GM12875 (cell line): ENCODE measurements around the gene NTN4.
"Not testable (repeated sequence)": the region's sequence is repeated elsewhere in the genome, so short reads cannot be mapped to it uniquely, and the experiment has no call there.

ENCODE experiments used
- H3K4me3 ChIP-seq: one replicate; pipeline ENCODE4 v1.5.1; 2011; ENCODE audit warnings: low read depth, low read length, control low read depth
- TF ChIP-seq, protein P1 (sequence below): IDR thresholded peaks from 2 replicates; pipeline ENCODE4 v1.5.1; 2011; ENCODE audit warnings: low read depth, mild to moderate bottlenecking, control low read depth, inconsistent platforms, low read length, moderate library complexity, borderline replicate concordance; ENCODE audit not compliant: insufficient read depth

The NTN4 gene

DNA sequence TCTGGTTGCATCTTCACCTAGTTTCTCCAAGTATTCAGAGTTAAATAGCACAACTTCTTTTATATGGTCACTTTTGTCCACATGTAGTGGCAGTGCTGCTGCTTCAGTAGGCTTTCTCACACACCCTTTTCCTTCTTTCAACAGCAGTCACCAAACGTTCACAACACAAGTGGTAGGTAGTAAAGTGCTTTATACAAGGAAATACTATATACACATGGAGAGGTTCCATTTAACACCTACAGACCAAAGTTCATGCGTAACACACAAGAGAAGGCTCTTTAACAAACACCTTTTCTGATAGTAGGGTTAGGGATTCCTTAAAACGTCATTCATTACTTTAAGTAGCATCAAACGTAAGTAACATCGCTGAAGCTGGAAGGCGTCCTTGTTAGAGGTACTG, 132.2 kb downstream of the NTN4 start:
- TF ChIP-seq, protein P1, sequence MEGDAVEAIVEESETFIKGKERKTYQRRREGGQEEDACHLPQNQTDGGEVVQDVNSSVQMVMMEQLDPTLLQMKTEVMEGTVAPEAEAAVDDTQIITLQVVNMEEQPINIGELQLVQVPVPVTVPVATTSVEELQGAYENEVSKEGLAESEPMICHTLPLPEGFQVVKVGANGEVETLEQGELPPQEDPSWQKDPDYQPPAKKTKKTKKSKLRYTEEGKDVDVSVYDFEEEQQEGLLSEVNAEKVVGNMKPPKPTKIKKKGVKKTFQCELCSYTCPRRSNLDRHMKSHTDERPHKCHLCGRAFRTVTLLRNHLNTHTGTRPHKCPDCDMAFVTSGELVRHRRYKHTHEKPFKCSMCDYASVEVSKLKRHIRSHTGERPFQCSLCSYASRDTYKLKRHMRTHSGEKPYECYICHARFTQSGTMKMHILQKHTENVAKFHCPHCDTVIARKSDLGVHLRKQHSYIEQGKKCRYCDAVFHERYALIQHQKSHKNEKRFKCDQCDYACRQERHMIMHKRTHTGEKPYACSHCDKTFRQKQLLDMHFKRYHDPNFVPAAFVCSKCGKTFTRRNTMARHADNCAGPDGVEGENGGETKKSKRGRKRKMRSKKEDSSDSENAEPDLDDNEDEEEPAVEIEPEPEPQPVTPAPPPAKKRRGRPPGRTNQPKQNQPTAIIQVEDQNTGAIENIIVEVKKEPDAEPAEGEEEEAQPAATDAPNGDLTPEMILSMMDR: no peak

DNA sequence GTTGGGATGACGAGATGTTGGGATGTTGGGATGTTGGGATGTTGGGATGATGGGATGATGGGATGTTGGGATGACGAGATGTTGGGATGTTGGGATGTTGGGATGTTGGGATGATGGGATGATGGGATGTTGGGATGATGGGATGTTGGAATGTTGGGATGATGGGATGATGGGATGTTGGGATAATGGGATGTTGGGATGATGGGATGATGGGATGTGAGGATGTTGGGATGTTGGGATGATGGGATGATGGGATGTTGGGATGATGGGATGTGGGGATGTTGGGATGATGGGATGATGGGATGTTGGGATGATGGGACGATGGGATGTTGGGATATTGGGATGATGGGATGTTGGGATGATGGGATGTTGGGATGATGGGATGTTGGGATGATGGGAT, 135.9 kb downstream of the NTN4 start:
- not testable (repeated sequence) for H3K4me3 ChIP-seq

More for the DNA sequence above, 132.2 kb downstream of the NTN4 start:
- no peak overlapping the region for H3K4me3 ChIP-seq

DNA sequence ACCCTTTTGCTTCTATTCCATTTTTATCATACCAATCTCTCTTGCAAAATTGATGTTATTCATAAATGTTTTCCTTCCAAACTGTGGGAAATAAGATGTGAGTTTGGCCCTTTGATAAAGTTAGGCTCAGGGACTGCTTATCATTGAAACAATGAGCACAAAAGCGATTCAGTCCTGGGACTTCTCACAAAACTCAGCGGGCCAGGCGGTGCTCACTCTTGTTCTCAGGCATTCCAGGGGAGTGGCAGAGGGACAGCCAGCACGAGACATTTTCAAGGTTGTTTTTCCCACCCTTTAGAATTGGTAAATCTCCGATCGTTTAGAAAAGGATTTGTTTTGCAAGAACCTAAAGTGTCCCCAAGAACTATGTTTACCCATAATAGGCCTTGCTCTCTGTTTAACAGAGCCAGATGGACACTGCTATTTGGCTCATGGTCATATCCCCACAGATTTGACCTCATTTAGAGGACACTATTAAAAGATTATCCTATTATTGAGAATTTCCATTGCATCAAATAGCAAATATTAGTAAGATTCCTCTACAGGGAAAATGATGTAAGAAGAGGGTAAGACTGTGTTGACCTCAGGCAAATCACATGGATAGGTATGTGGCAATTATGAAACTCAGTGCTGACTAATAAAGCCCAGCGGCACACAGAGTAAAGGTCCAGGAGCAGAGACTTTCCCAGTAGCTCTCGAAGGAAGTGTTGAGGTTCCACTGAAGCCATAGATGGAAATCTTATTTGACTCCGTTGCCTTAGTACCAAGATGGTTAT, 136.6 kb downstream of the NTN4 start:
- H3K4me3 ChIP-seq: no peak overlapping the region
- TF ChIP-seq, protein P1: no peak

DNA sequence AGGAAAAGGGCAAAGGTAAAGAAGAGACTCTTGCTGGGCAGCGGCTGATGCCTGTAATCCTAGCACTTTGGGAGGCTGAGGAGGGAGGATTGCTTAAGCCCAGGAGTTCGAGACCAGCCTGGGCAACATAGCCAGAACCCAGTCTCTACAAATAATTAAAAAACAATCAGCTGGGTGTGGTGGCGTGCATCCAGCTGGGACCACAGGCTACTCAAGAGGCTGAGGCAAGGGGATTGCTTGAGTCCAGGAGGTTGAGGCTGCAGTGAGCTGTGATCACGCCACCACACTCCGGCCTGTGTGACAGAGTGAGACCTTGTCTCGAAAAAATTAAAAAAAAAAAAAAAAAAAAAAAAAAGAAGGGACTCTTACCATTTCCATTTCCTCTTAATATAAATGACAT, 138.9 kb downstream of the NTN4 start:
- no peak overlapping the region for H3K4me3 ChIP-seq
- TF ChIP-seq, protein P1: no peak

DNA sequence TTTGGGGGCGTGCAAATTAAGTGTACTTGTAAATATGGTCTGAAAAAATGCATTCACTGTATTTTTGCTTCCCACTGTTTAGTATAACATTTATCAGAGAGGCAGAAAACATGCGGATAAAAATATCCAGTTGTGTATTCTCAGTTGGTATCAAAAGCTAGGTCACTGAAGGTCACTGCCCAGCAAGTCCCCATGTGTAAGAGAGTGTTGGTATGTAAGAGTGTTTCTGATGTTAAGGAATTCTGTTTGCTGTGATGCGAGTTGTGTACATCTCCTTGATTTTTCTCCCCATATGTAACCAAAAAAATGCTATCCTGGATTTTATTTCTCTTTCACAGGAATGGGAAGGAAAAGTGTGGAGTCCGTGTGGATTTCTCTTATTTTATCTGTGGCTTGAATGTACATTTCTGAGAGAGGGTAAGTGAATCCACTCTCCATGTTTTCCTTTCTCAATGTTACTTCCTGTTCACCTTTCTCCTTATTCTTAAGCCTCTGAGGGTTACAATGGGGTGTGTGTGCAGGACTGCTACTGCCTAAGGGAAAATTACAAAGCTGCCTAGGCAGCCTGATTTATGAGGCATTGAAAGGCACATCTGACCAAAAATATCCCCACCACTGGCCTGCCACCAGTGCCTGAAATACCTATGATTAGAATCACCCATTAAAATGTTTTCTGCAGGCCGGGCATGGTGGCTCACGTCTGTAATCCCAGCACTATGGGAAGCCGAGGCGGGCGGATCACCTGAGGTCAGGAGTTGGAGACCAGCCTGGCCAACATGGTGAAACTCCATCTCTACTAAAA, 141.4 kb downstream of the NTN4 start:
- H3K4me3 ChIP-seq: no peak overlapping the region
- TF ChIP-seq, protein P1: no peak

DNA sequence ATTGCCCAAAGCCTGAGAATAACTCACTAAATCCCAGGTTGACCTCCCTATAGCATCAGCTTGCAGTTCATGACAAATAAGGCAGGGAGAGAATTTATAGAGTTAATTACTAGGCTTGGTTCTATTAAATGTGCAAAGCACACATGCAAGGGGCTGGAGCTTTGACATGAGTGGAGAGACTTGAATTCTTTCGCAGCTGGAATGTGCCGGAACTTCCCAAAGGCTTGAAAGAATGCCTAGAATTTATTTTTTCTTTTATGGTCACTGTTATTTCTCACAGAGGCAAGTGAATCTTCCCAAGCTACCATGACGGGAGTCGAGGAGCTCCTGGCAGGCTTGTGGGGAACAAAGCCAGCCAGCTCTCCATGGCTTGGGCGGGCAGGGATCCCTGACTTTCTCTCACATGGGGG, 143.8 kb downstream of the NTN4 start:
- H3K4me3 ChIP-seq: no peak overlapping the region
- TF ChIP-seq, protein P1: no peak

DNA sequence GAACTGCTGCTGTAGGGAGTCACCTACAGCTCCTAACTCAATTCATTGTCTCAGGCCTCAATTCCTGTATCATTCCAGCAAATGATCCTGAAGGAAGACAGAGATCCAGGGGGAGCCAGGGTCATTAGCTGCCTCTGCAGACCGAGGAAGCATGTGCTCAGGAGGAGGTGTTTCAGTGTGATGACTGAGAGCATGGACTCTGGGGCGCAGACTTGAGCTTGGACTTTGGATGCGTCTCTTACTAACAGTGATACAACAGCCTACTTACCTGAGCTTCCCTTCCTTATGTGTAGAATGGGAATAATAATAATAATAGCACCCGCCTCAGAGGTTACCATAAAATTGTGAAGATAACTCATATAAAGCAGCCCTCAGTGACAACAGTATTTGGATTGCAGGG, 147.3 kb downstream of the NTN4 start:
- H3K4me3 ChIP-seq: no peak overlapping the region
- TF ChIP-seq, protein P1: no peak
